HG02798 (cell line): ENCODE measurements around the gene MICU2.

Experiments used
- ATAC-seq: cut with Tn5 transposase; IDR thresholded peaks from one replicate; pipeline ENCODE4 v1.9.1; 2021; ENCODE audit warnings: mild to moderate bottlenecking; ENCODE audit not compliant: unreplicated experiment, poor library complexity

MICU2 gene

DNA sequence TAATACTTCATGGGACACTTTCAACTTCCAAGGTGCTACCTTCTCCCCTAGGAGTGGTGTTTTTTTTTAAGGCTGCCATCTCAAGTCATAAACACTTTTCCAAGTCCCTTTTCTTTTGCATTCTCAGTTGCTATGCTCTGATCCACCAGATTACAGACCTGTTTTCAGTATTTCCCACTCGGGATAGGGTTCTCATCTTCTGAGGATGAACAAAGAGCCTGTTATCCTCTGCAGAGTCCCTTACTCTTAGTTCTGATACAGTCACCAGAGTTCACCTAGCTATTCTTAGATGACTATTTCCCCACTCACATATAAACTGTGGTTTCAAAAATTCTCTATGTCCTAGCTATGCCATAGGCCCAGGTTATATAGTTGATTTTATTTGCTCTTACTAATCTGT, 160.8 kb downstream of the MICU2 start:
- no peak for ATAC-seq
